Inferior parietal cortex (tissue), 1 donor: Measurements from ENCODE around the gene EDEM3.
"Not testable (repeated sequence)": the region's sequence is repeated elsewhere in the genome, so short reads cannot be mapped to it uniquely, and the experiment has no call there.

ENCODE experiments used
- DNase-seq: peaks from one replicate; pipeline ENCODE4 v3.0.0-alpha.2; 2016; ENCODE audit errors: extremely low spot score

The EDEM3 gene

GRCh38 chr1:184754476-184755225, at the start of gene EDEM3:
Gene EDEM3, minus strand, starts transcription at chr1:184754858. Its CDS starts 212 bp downstream, at chr1:184754646.
- DNase-seq, result peak; percentile 98

GRCh38 chr1:184804220-184804619, 49.6 kb upstream of the EDEM3 start:
- DNase-seq, result no peak

- DNase-seq, result no peak
Observed at GRCh38 chr1:184803180-184803492, 48.5 kb upstream of the EDEM3 start.

GRCh38 chr1:184802354-184803179, 47.9 kb upstream of the EDEM3 start:
- DNase-seq, result no peak

GRCh38 chr1:184801503-184801902, 46.8 kb upstream of the EDEM3 start:
- no peak for DNase-seq

- DNase-seq, result no peak
Observed at GRCh38 chr1:184800876-184801275, 46.2 kb upstream of the EDEM3 start.

GRCh38 chr1:184793967-184794366, 39.3 kb upstream of the EDEM3 start:
- DNase-seq, result no peak

GRCh38 chr1:184792450-184792969, 37.9 kb upstream of the EDEM3 start:
- peak; percentile 39 for DNase-seq

GRCh38 chr1:184791550-184791900, 36.9 kb upstream of the EDEM3 start:
- no peak for DNase-seq

- DNase-seq, result no peak
Observed at GRCh38 chr1:184790642-184791549, 36.2 kb upstream of the EDEM3 start.

GRCh38 chr1:184789884-184790283, 35.2 kb upstream of the EDEM3 start:
- no peak for DNase-seq

- no peak for DNase-seq
Observed at GRCh38 chr1:184788970-184789369, 34.3 kb upstream of the EDEM3 start.

- DNase-seq, result no peak
Observed at GRCh38 chr1:184785529-184785928, 30.9 kb upstream of the EDEM3 start.

GRCh38 chr1:184783723-184784122, 29.1 kb upstream of the EDEM3 start:
- DNase-seq, result not testable (repeated sequence)

- no peak for DNase-seq
Observed at GRCh38 chr1:184781941-184782340, 27.3 kb upstream of the EDEM3 start.

- no peak for DNase-seq
Observed at GRCh38 chr1:184775885-184776284, 21.2 kb upstream of the EDEM3 start.

- DNase-seq, result no peak
Observed at GRCh38 chr1:184775329-184775728, 20.7 kb upstream of the EDEM3 start.

- no peak for DNase-seq
Observed at GRCh38 chr1:184773762-184774320, 19.2 kb upstream of the EDEM3 start.

GRCh38 chr1:184771190-184771691, 16.6 kb upstream of the EDEM3 start:
- DNase-seq, result no peak

- DNase-seq, result no peak
Observed at GRCh38 chr1:184770181-184770979, 15.7 kb upstream of the EDEM3 start.

GRCh38 chr1:184769241-184769640, 14.6 kb upstream of the EDEM3 start:
- no peak for DNase-seq
